ENCODE results near the gene S100A2. TPM values are rescaled to one million over a fixed set of nuclear protein-coding genes. Genes with fewer than 3 reads are reported as not detected.
A peak's percentile ranks its signal among the peaks of the same experiment; 100 is the strongest.

The S100A2 gene
- total and polyA plus RNA-seq, 2 donors (not counting 3 experiments of a cell fraction or from before 2014, with no cell fraction given): 4.0 to 4.3 TPM

DNA sequence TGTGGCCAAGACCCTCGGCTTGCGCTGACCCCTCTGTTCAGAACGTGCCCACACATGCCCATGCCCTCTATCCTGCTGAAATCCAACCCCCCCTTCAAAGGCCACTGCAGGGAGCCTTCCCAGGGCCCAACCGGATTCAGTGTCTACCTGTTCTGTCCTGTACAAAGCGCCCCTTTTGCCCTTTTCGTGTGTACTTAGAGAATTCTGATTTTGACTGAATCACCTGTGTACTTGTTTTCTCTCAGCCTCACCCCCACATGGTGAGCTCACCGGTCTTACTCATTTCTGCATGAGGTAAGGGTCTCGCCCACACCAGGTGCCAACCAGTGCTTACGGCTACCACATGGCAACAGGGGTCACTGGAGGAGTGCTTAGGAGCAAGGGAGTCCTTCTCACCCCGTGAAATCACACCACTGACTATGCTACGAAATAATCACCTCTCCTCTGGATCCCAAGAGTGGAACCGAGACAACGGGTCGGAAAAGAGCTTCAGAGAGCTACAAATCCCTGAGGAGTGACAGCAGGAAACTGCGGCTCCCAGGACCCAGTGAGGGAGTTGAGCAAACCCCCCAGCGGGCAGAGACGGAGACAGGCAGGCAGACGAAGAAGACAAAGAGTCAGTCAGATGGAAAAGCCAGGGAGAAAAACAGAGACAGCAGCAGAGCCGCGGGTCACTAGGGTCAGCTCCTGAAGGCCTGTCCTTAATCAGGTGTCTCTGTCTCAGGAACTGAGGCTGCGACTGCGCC lies 2.1 kb upstream of the S100A2 start:
- peak; percentile 39 for DNase-seq (ENCODE audit: low read depth, low spot score)
- H3K9ac ChIP-seq (replicated peaks; ENCODE audit: extremely low read depth, insufficient read depth, low read length): peak overlapping the region; percentile 50
- H3K4me3 ChIP-seq (replicated peaks in 1 of 3; ENCODE audit: insufficient read depth in 1 of 3, low read depth in 1 of 3, low read length in 3 of 3): no peak overlapping the region
- FAIRE-seq: no peak
- H3K27me3 ChIP-seq (ENCODE audit: control insufficient read depth in 2 of 2, insufficient read depth in 2 of 2, low read length in 2 of 2): no peaks in the 10 kb centered on the region
- dilution Hi-C loops (cut with MboI; ENCODE audit: extremely low pct_ligation_motif_present, low sequenced_read_pairs): no loop called here
- TF ChIP-seq, protein P1, sequence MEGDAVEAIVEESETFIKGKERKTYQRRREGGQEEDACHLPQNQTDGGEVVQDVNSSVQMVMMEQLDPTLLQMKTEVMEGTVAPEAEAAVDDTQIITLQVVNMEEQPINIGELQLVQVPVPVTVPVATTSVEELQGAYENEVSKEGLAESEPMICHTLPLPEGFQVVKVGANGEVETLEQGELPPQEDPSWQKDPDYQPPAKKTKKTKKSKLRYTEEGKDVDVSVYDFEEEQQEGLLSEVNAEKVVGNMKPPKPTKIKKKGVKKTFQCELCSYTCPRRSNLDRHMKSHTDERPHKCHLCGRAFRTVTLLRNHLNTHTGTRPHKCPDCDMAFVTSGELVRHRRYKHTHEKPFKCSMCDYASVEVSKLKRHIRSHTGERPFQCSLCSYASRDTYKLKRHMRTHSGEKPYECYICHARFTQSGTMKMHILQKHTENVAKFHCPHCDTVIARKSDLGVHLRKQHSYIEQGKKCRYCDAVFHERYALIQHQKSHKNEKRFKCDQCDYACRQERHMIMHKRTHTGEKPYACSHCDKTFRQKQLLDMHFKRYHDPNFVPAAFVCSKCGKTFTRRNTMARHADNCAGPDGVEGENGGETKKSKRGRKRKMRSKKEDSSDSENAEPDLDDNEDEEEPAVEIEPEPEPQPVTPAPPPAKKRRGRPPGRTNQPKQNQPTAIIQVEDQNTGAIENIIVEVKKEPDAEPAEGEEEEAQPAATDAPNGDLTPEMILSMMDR (IDR thresholded peaks at IDR 0.05; ENCODE audit: extremely low read depth in 1 of 2, insufficient read depth in 1 of 2, low read depth in 1 of 2, low read length in 2 of 2): no peak
- TF ChIP-seq FOS (IDR thresholded peaks at IDR 0.05; ENCODE audit: borderline replicate concordance, insufficient read depth, low read length) (no peak), JUN (IDR thresholded peaks at IDR 0.05; ENCODE audit: borderline replicate concordance, insufficient read depth, insufficient read length, low read depth) (no peak)
- TF ChIP-seq, protein P2, sequence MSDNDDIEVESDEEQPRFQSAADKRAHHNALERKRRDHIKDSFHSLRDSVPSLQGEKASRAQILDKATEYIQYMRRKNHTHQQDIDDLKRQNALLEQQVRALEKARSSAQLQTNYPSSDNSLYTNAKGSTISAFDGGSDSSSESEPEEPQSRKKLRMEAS (IDR thresholded peaks at IDR 0.05; ENCODE audit: insufficient read depth, insufficient read length): no peak
- H3K9me1 ChIP-seq (replicated peaks; ENCODE audit: control insufficient read depth, extremely low read depth, insufficient read depth, low read length): no peaks in the 10 kb centered on the region
- intact Hi-C loops (cut with micrococcal nuclease): loop anchor here (1.0 to 2.0 kb wide), 7 partner anchors 34 to 215 kb away; partner anchors contain the start of genes S100A13 and SNAPIN
- CTCF ChIA-PET: interaction anchor here (0.6 to 6.3 kb wide), 21 partner anchors 9 to 215 kb away, joined by 3 to 216 read pairs (median 5); partner anchors contain the start of genes CHTOP, S100A13, S100A14 and S100A4
- no peaks in the 10 kb centered on the region for H4K20me1 ChIP-seq (replicated peaks; ENCODE audit: control insufficient read depth, extremely low read depth, insufficient read depth, low read length)
- no peaks in the 10 kb centered on the region for H3K9me3 ChIP-seq (replicated peaks; ENCODE audit: control insufficient read depth, insufficient read depth, low read length)
- no peaks in the 10 kb centered on the region for H3K36me3 ChIP-seq (ENCODE audit: control insufficient read depth in 2 of 2, extremely low read depth in 1 of 2, insufficient read depth in 2 of 2, low read length in 2 of 2)
- H3K27ac ChIP-seq (ENCODE audit: insufficient read depth, low read depth, low read length): peak overlapping the region; percentile 99
- H3K79me2 ChIP-seq (ENCODE audit: control insufficient read depth, insufficient read depth, low read length): no peaks in the 10 kb centered on the region
- peak overlapping the region; percentile 4 for H3K4me2 ChIP-seq (ENCODE audit: insufficient read depth, low read length)
- H2AFZ ChIP-seq (ENCODE audit: low read depth, low read length): peak overlapping the region; percentile 5
- POLR2A ChIA-PET: interaction anchor here (1.2 to 1.5 kb wide), 5 partner anchors 32 to 66 kb away, joined by 4 to 14 read pairs (median 5); partner anchors contain the start of genes CHTOP, S100A13 and S100A6
- peaks cover 34% of the 10 kb centered on the region for H3K4me1 ChIP-seq (ENCODE audit: control insufficient read depth, extremely low read depth, insufficient read depth, low read length)
- BruUV-seq (replicated peaks): TSS peak; percentile 61
